ENCODE data around the gene SLAMF1.

SLAMF1 gene

GRCh38 chr1:160670701-160671100 lies 23.9 kb upstream of the SLAMF1 start:
- Histone ChIP-seq H3K4me3 (ENCODE audit: insufficient read length, low read depth) (no peak overlapping the region), H3K9ac (ENCODE audit: insufficient read length, low read depth) (no peak overlapping the region), H3K4me1 (ENCODE audit: insufficient read depth, insufficient read length) (peaks cover 4% of the 10 kb centered on the region), H3K36me3 (ENCODE audit: insufficient read depth, insufficient read length, low read length) (no peaks in the 10 kb centered on the region), H3K9me3 (ENCODE audit: insufficient read depth, low read length) (peaks cover 22% of the 10 kb centered on the region), H3K27me3 (ENCODE audit: insufficient read depth, insufficient read length) (no peaks in the 10 kb centered on the region)
- DNase-seq (ENCODE audit: low read depth, low spot score), result no peak
- TF ChIP-seq YY1 (IDR thresholded peaks at IDR 0.05; ENCODE audit: insufficient read depth, insufficient read length), result no peak
- no peak for TF ChIP-seq SUZ12 (IDR thresholded peaks at IDR 0.05; ENCODE audit: extremely low read depth, insufficient read depth, insufficient read length)
- TF ChIP-seq ZNF274 (IDR thresholded peaks at IDR 0.05; ENCODE audit: low read depth, low read length), result no peak

- Histone ChIP-seq H3K36me3 (ENCODE audit: insufficient read depth, insufficient read length, low read length) (no peaks in the 10 kb centered on the region), H3K4me1 (ENCODE audit: insufficient read depth, insufficient read length) (peaks cover 4% of the 10 kb centered on the region), H3K9ac (ENCODE audit: insufficient read length, low read depth) (no peak overlapping the region), H3K27me3 (ENCODE audit: insufficient read depth, insufficient read length) (no peaks in the 10 kb centered on the region), H3K4me3 (ENCODE audit: insufficient read length, low read depth) (no peak overlapping the region), H3K9me3 (ENCODE audit: insufficient read depth, low read length) (peaks cover 29% of the 10 kb centered on the region)
- no peak for DNase-seq (ENCODE audit: low read depth, low spot score)
- TF ChIP-seq SUZ12 (IDR thresholded peaks at IDR 0.05; ENCODE audit: extremely low read depth, insufficient read depth, insufficient read length) (no peak), ZNF274 (IDR thresholded peaks at IDR 0.05; ENCODE audit: low read depth, low read length) (no peak), YY1 (IDR thresholded peaks at IDR 0.05; ENCODE audit: insufficient read depth, insufficient read length) (no peak)
Observed at GRCh38 chr1:160669802-160670201, 23.0 kb upstream of the SLAMF1 start.

- no peaks in the 10 kb centered on the region for H3K27me3 ChIP-seq (ENCODE audit: insufficient read depth, insufficient read length)
- H3K4me1 ChIP-seq (ENCODE audit: insufficient read depth, insufficient read length), result peaks cover 4% of the 10 kb centered on the region
- H3K4me3 ChIP-seq (ENCODE audit: insufficient read length, low read depth), result no peak overlapping the region
- no peaks in the 10 kb centered on the region for H3K36me3 ChIP-seq (ENCODE audit: insufficient read depth, insufficient read length, low read length)
- H3K9me3 ChIP-seq (ENCODE audit: insufficient read depth, low read length), result peaks cover 32% of the 10 kb centered on the region
- no peak for DNase-seq (ENCODE audit: low read depth, low spot score)
- no peak overlapping the region for H3K9ac ChIP-seq (ENCODE audit: insufficient read length, low read depth)
- TF ChIP-seq YY1 (IDR thresholded peaks at IDR 0.05; ENCODE audit: insufficient read depth, insufficient read length) (no peak), ZNF274 (IDR thresholded peaks at IDR 0.05; ENCODE audit: low read depth, low read length) (no peak), SUZ12 (IDR thresholded peaks at IDR 0.05; ENCODE audit: extremely low read depth, insufficient read depth, insufficient read length) (no peak)
Observed at GRCh38 chr1:160669276-160669675, 22.4 kb upstream of the SLAMF1 start.

- Histone ChIP-seq H3K9me3 (ENCODE audit: insufficient read depth, low read length) (peaks cover 32% of the 10 kb centered on the region), H3K9ac (ENCODE audit: insufficient read length, low read depth) (no peak overlapping the region), H3K4me3 (ENCODE audit: insufficient read length, low read depth) (no peak overlapping the region), H3K4me1 (ENCODE audit: insufficient read depth, insufficient read length) (no peaks in the 10 kb centered on the region), H3K27me3 (ENCODE audit: insufficient read depth, insufficient read length) (no peaks in the 10 kb centered on the region), H3K36me3 (ENCODE audit: insufficient read depth, insufficient read length, low read length) (no peaks in the 10 kb centered on the region)
- TF ChIP-seq YY1 (IDR thresholded peaks at IDR 0.05; ENCODE audit: insufficient read depth, insufficient read length) (no peak), SUZ12 (IDR thresholded peaks at IDR 0.05; ENCODE audit: extremely low read depth, insufficient read depth, insufficient read length) (no peak), ZNF274 (IDR thresholded peaks at IDR 0.05; ENCODE audit: low read depth, low read length) (no peak)
- no peak for DNase-seq (ENCODE audit: low read depth, low spot score)
Observed at GRCh38 chr1:160667896-160668295, 21.1 kb upstream of the SLAMF1 start.

GRCh38 chr1:160666079-160666442 lies 19.2 kb upstream of the SLAMF1 start:
- no peak overlapping the region for H3K9ac ChIP-seq (ENCODE audit: insufficient read length, low read depth)
- TF ChIP-seq YY1 (IDR thresholded peaks at IDR 0.05; ENCODE audit: insufficient read depth, insufficient read length) (no peak), SUZ12 (IDR thresholded peaks at IDR 0.05; ENCODE audit: extremely low read depth, insufficient read depth, insufficient read length) (no peak), ZNF274 (IDR thresholded peaks at IDR 0.05; ENCODE audit: low read depth, low read length) (no peak)

GRCh38 chr1:160665330-160666078 lies 18.7 kb upstream of the SLAMF1 start:
- Histone ChIP-seq H3K27me3 (ENCODE audit: insufficient read depth, insufficient read length) (no peaks in the 10 kb centered on the region), H3K9me3 (ENCODE audit: insufficient read depth, low read length) (peaks cover 32% of the 10 kb centered on the region), H3K4me1 (ENCODE audit: insufficient read depth, insufficient read length) (no peaks in the 10 kb centered on the region), H3K9ac (ENCODE audit: insufficient read length, low read depth) (no peak overlapping the region), H3K4me3 (ENCODE audit: insufficient read length, low read depth) (no peak overlapping the region), H3K36me3 (ENCODE audit: insufficient read depth, insufficient read length, low read length) (no peaks in the 10 kb centered on the region)
- no peak for TF ChIP-seq ZNF274 (IDR thresholded peaks at IDR 0.05; ENCODE audit: low read depth, low read length)
- TF ChIP-seq YY1 (IDR thresholded peaks at IDR 0.05; ENCODE audit: insufficient read depth, insufficient read length), result no peak
- no peak for TF ChIP-seq SUZ12 (IDR thresholded peaks at IDR 0.05; ENCODE audit: extremely low read depth, insufficient read depth, insufficient read length)
- no peak for DNase-seq (ENCODE audit: low read depth, low spot score)

More at GRCh38 chr1:160666079-160666442, 19.2 kb upstream of the SLAMF1 start:
- H3K36me3 ChIP-seq (ENCODE audit: insufficient read depth, insufficient read length, low read length), result no peaks in the 10 kb centered on the region
- no peak overlapping the region for H3K4me3 ChIP-seq (ENCODE audit: insufficient read length, low read depth)
- H3K9me3 ChIP-seq (ENCODE audit: insufficient read depth, low read length), result peaks cover 32% of the 10 kb centered on the region
- H3K27me3 ChIP-seq (ENCODE audit: insufficient read depth, insufficient read length), result no peaks in the 10 kb centered on the region
- H3K4me1 ChIP-seq (ENCODE audit: insufficient read depth, insufficient read length), result no peaks in the 10 kb centered on the region
- no peak for DNase-seq (ENCODE audit: low read depth, low spot score)

- no peak for DNase-seq (ENCODE audit: low read depth, low spot score)
- no peaks in the 10 kb centered on the region for H3K4me1 ChIP-seq (ENCODE audit: insufficient read depth, insufficient read length)
- TF ChIP-seq YY1 (IDR thresholded peaks at IDR 0.05; ENCODE audit: insufficient read depth, insufficient read length) (no peak), SUZ12 (IDR thresholded peaks at IDR 0.05; ENCODE audit: extremely low read depth, insufficient read depth, insufficient read length) (no peak), ZNF274 (IDR thresholded peaks at IDR 0.05; ENCODE audit: low read depth, low read length) (no peak)
Observed at GRCh38 chr1:160664573-160665051, 17.8 kb upstream of the SLAMF1 start.

More at GRCh38 chr1:160664573-160665051, 17.8 kb upstream of the SLAMF1 start:
- peaks cover 27% of the 10 kb centered on the region for H3K9me3 ChIP-seq (ENCODE audit: insufficient read depth, low read length)
- H3K27me3 ChIP-seq (ENCODE audit: insufficient read depth, insufficient read length), result no peaks in the 10 kb centered on the region
- no peak overlapping the region for H3K9ac ChIP-seq (ENCODE audit: insufficient read length, low read depth)
- H3K36me3 ChIP-seq (ENCODE audit: insufficient read depth, insufficient read length, low read length), result no peaks in the 10 kb centered on the region
- H3K4me3 ChIP-seq (ENCODE audit: insufficient read length, low read depth), result no peak overlapping the region

Measured in NT2/D1 (cell line).